Smooth muscle cell (in vitro differentiated cells): ENCODE data around the gene AMIGO3. TPM values are rescaled to one million over a fixed set of nuclear protein-coding genes. Genes with fewer than 3 reads are reported as not detected.
A peak's percentile ranks its signal among the peaks of the same experiment; 100 is the strongest.
"Not testable (repeated sequence)": the region's sequence is repeated elsewhere in the genome, so short reads cannot be mapped to it uniquely, and the experiment has no call there.

Experiments
- DNase-seq: peaks from one replicate; lab custom pipeline; 2025; ENCODE audit not compliant: unreplicated experiment; lab: John Stamatoyannopoulos, UW
- H2AFZ ChIP-seq: fragments of 200-600 bp; sonication (generic); 2 replicates; pipeline ENCODE4 v1.6.0; 2016; ENCODE audit warnings: antibody characterized with exemption, low read depth, mild to moderate bottlenecking
- H3F3A ChIP-seq: fragments of 200-600 bp; sonication (generic); 2 replicates; pipeline ENCODE4 v1.6.0; 2017; ENCODE audit warnings: antibody characterized with exemption, low read depth
- H3K27ac ChIP-seq: fragments of 200-600 bp; sonication (generic); 2 replicates; pipeline ENCODE4 v1.5.1; 2016; ENCODE audit warnings: low read depth, mild to moderate bottlenecking
- H3K27me3 ChIP-seq: fragments of 200-600 bp; sonication (generic); 2 replicates; pipeline ENCODE4 v1.6.1; 2016; ENCODE audit warnings: low read depth, mild to moderate bottlenecking
- H3K36me3 ChIP-seq: fragments of 200-600 bp; sonication (generic); 2 replicates; pipeline ENCODE4 v1.5.1; 2016; ENCODE audit warnings: low read depth
- H3K4me1 ChIP-seq: fragments of 200-600 bp; sonication (generic); 2 replicates; pipeline ENCODE4 v1.5.1; 2016; ENCODE audit warnings: low read depth
- H3K4me2 ChIP-seq: fragments of 200-600 bp; sonication (generic); 2 replicates; pipeline ENCODE4 v1.6.0; 2016; ENCODE audit warnings: mild to moderate bottlenecking
- H3K4me3 ChIP-seq: fragments of 200-600 bp; sonication (generic); 2 replicates; pipeline ENCODE4 v1.5.1; 2016; ENCODE audit warnings: mild to moderate bottlenecking
- H3K79me2 ChIP-seq: fragments of 200-600 bp; sonication (generic); 2 replicates; pipeline ENCODE4 v1.6.0; 2016; ENCODE audit warnings: low read depth, mild to moderate bottlenecking
- H3K9ac ChIP-seq: fragments of 200-600 bp; sonication (generic); 2 replicates; pipeline ENCODE4 v1.6.0; 2016; ENCODE audit warnings: low read depth
- H3K9me3 ChIP-seq: fragments of 200-600 bp; sonication (generic); replicated peaks from 2 replicates; pipeline ENCODE4 v1.5.1; 2016; ENCODE audit warnings: low read depth
- H4K20me1 ChIP-seq: fragments of 200-600 bp; sonication (generic); 2 replicates; pipeline ENCODE4 v1.6.0; 2016; ENCODE audit warnings: low read depth
- WGBS: methylation state at CpG from one replicate; pipeline ENCODE4 v1.1.7; 2016; ENCODE audit warnings: low lambda C conversion rate; 5-methylcytosine and 5-hydroxymethylcytosine counted together
- polyA plus RNA-seq: library from polyadenylated mRNA; unstranded; fragments of >200 nt; fragmentation: Nextera tagmentation; extraction: Ambion mirVana; gene quantifications from 2 replicates; pipeline ENCODE4 v1.2.1, GENCODE V29; 2016
- total RNA-seq: library from RNA; depleted of rRNA; stranded (reverse); fragments of >200 nt; gene quantifications from 2 replicates; pipeline ENCODE4 v1.2.3, GENCODE V29; 2014
- TF ChIP-seq, protein P1 (sequence below): fragments of 200-600 bp; sonication (generic); IDR thresholded peaks from 2 replicates; pipeline ENCODE4 v1.5.1; 2017; ENCODE audit warnings: borderline replicate concordance, mild to moderate bottlenecking, antibody characterized with exemption; ENCODE audit not compliant: insufficient read depth, poor library complexity, severe bottlenecking

AMIGO3 gene
- total and polyA plus RNA-seq, 2 experiments from 2014 or later = 2.4 to 2.9 TPM

DNA sequence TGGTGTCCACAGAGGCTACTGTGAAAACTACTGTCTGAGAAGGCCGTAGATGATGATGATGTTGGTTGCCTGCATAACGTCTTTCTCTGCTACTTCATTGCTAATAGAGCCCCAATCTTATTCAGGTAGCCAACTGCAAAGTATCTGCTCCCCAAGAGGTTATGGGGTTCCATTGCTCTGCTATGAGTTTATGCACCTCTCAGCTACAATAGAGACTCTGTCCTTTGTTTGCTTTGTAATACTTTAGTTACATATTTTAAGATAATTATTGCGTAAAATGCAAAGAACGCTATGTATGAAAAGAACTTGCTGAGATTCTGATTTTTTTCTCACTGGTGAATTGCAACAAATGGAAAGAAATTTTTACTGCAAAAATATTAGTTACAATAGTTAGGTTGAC is 32.0 kb upstream of the AMIGO3 start:
- no peaks in the 10 kb centered on the region for H3K9me3 ChIP-seq
- no peaks in the 10 kb centered on the region for H3K36me3 ChIP-seq
- no peak for DNase-seq
- H4K20me1 ChIP-seq = peaks cover 72% of the 10 kb centered on the region
- H3K4me2 ChIP-seq = no peak overlapping the region
- no peak overlapping the region for H2AFZ ChIP-seq
- no peak overlapping the region for H3K9ac ChIP-seq
- no peak overlapping the region for H3K4me3 ChIP-seq
- TF ChIP-seq, protein P1, sequence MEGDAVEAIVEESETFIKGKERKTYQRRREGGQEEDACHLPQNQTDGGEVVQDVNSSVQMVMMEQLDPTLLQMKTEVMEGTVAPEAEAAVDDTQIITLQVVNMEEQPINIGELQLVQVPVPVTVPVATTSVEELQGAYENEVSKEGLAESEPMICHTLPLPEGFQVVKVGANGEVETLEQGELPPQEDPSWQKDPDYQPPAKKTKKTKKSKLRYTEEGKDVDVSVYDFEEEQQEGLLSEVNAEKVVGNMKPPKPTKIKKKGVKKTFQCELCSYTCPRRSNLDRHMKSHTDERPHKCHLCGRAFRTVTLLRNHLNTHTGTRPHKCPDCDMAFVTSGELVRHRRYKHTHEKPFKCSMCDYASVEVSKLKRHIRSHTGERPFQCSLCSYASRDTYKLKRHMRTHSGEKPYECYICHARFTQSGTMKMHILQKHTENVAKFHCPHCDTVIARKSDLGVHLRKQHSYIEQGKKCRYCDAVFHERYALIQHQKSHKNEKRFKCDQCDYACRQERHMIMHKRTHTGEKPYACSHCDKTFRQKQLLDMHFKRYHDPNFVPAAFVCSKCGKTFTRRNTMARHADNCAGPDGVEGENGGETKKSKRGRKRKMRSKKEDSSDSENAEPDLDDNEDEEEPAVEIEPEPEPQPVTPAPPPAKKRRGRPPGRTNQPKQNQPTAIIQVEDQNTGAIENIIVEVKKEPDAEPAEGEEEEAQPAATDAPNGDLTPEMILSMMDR = no peak
- peaks cover 73% of the 10 kb centered on the region for H3K79me2 ChIP-seq
- H3K4me1 ChIP-seq = no peaks in the 10 kb centered on the region
- no peak overlapping the region for H3K27ac ChIP-seq
- 94% methylated on average over 4 of the region's 4 CpGs for WGBS
- no peaks in the 10 kb centered on the region for H3F3A ChIP-seq
- H3K27me3 ChIP-seq = no peaks in the 10 kb centered on the region

DNA sequence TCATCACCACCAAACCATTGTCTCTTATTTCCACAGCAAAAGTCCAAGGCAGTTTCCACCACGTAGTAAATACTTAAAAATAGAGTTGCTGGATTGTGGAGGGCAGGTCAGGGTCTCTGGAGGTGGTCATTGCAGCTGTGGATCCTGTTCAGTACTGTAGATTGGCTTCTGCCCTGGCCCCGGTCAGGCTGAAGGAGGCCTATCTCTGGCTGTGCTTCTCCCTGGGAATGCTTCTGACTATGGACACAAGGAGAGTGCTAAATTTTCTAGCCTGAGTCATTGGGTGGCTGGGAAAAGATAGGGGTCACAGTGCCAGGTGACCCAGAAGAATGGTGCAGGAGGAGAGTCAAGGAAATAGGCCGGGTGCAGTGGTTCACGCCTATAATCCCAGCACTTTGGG is 30.6 kb upstream of the AMIGO3 start:
- DNase-seq = no peak
- no peak overlapping the region for H3K9ac ChIP-seq
- H3K79me2 ChIP-seq = peaks cover 71% of the 10 kb centered on the region
- H3K36me3 ChIP-seq = no peaks in the 10 kb centered on the region
- no peaks in the 10 kb centered on the region for H3K27me3 ChIP-seq
- H3K4me2 ChIP-seq = no peak overlapping the region
- no peak overlapping the region for H2AFZ ChIP-seq
- no peak overlapping the region for H3K4me3 ChIP-seq
- H3K9me3 ChIP-seq = no peaks in the 10 kb centered on the region
- TF ChIP-seq, protein P1 = no peak
- H3F3A ChIP-seq = no peaks in the 10 kb centered on the region
- H3K27ac ChIP-seq = no peak overlapping the region
- H3K4me1 ChIP-seq = no peaks in the 10 kb centered on the region
- peaks cover 70% of the 10 kb centered on the region for H4K20me1 ChIP-seq
- WGBS = 96% methylated on average over 4 of the region's 4 CpGs

DNA sequence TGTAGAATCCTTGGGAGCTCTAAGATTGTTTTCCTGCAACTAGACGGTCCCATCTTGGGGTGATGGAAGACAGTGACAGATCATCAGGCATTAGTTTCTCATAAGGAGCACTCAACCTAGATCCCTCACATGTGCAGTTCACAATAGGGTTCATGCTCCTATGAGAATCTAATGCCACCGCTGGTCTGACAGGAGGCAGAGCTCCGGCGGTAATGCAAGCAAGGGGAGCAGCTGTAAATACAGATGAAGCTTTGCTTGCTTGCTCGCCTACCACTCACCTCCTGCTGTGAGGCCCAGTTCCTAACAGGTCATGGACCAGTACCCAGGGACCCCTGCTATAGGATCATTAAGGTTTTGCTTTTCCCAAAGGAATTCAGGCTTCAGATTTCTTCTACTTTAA is 29.4 kb upstream of the AMIGO3 start:
- not testable (repeated sequence) for H3K27me3 ChIP-seq, H3K36me3 ChIP-seq, H3K9me3 ChIP-seq, DNase-seq, H3K9ac ChIP-seq, H2AFZ ChIP-seq, H3F3A ChIP-seq, H3K4me1 ChIP-seq, H3K4me3 ChIP-seq
- peak overlapping the region; percentile 78 for H3K27ac ChIP-seq
- H3K79me2 ChIP-seq = peaks cover 67% of the 10 kb centered on the region
- peaks cover 66% of the 10 kb centered on the region for H4K20me1 ChIP-seq
- 94% methylated on average over 5 of the region's 5 CpGs for WGBS
- peak overlapping the region; percentile 32 for H3K4me2 ChIP-seq

DNA sequence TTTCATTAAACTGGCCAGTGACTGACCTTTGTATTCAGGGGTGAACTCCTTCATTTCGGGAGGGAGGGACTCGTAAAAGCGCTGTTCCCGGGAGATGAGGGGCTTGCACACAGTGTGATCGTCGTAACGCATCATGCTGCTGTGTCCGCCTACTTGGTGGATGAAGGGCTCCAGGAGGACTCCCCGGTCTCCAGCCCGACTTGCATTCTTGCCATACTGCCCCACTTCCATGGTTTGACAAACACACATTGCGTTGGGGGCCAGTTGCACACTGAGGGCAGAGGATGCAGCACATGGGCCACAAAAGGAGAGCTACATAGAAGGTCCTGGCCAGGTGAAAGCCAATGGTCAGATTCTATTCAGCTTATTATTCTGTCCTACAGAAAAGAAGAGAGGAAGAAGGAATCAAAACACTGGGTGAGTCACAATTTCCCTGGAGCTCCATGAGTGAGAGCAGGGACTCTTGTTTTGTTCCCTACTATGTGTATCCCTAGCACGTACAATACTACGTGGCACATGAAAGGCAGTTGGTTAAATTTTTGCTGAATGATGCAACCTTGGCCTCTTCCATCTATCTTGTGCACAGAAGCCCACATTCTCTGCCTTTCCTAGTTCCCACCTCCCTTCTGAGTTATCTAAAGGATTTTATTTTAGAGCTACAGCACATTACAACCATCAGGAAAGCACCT is 28.5 kb upstream of the AMIGO3 start:
- no peaks in the 10 kb centered on the region for H3K36me3 ChIP-seq
- H2AFZ ChIP-seq = no peak overlapping the region
- H3K4me1 ChIP-seq = no peaks in the 10 kb centered on the region
- no peaks in the 10 kb centered on the region for H3F3A ChIP-seq
- no peak for DNase-seq
- H3K27me3 ChIP-seq = no peaks in the 10 kb centered on the region
- H3K9ac ChIP-seq = no peak overlapping the region
- peak overlapping the region; percentile 78 for H3K27ac ChIP-seq
- H3K4me3 ChIP-seq = no peak overlapping the region
- no peaks in the 10 kb centered on the region for H3K9me3 ChIP-seq
- TF ChIP-seq, protein P1 = no peak
- peak overlapping the region; percentile 32 for H3K4me2 ChIP-seq
- peaks cover 57% of the 10 kb centered on the region for H4K20me1 ChIP-seq
- H3K79me2 ChIP-seq = peaks cover 58% of the 10 kb centered on the region
- WGBS = 78% methylated on average over 13 of the region's 13 CpGs
